ENCODE data around the gene SOX14. TPM values are rescaled to one million over a fixed set of nuclear protein-coding genes. Genes with fewer than 3 reads are reported as not detected.

Gene SOX14
- total RNA-seq, 1 donor from 2014 or later, result not detected

- no peak for DNase-seq
- intact Hi-C loops (cut with micrococcal nuclease), result no loop called here
- Histone ChIP-seq H3K9me3 (replicated peaks) (no peaks in the 10 kb centered on the region), H3K36me3 (no peaks in the 10 kb centered on the region), H3K4me1 (no peaks in the 10 kb centered on the region), H3K4me3 (no peak overlapping the region), H3K27ac (replicated peaks) (no peak overlapping the region), H3K27me3 (ENCODE audit: low read depth) (peaks cover 70% of the 10 kb centered on the region)
- TF ChIP-seq CTCF (IDR thresholded peaks at IDR 0.05; ENCODE audit: borderline replicate concordance), result no peak
Measured at GRCh38 chr3:137746808-137747207, 17.3 kb upstream of the SOX14 start.

- intact Hi-C loops (cut with micrococcal nuclease), result no loop called here
- Histone ChIP-seq H3K4me1 (peaks cover 15% of the 10 kb centered on the region), H3K27ac (replicated peaks) (no peak overlapping the region), H3K36me3 (no peaks in the 10 kb centered on the region), H3K27me3 (ENCODE audit: low read depth) (peaks cover 82% of the 10 kb centered on the region), H3K9me3 (replicated peaks) (peaks cover 8% of the 10 kb centered on the region), H3K4me3 (no peak overlapping the region)
- no peak for DNase-seq
- TF ChIP-seq CTCF (IDR thresholded peaks at IDR 0.05; ENCODE audit: borderline replicate concordance), result no peak
Measured at GRCh38 chr3:137759505-137759904, 4.6 kb upstream of the SOX14 start.

- H3K27ac ChIP-seq (replicated peaks), result no peak overlapping the region
- H3K36me3 ChIP-seq, result no peaks in the 10 kb centered on the region
- intact Hi-C loops (cut with micrococcal nuclease), result no loop called here
- H3K27me3 ChIP-seq (ENCODE audit: low read depth), result peaks cover 87% of the 10 kb centered on the region
- peaks cover 21% of the 10 kb centered on the region for H3K4me1 ChIP-seq
- H3K9me3 ChIP-seq (replicated peaks), result no peaks in the 10 kb centered on the region
- H3K4me3 ChIP-seq, result no peak overlapping the region
- no peak for TF ChIP-seq CTCF (IDR thresholded peaks at IDR 0.05; ENCODE audit: borderline replicate concordance)
- no peak for DNase-seq
Measured at GRCh38 chr3:137760341-137761098, 3.6 kb upstream of the SOX14 start.

GRCh38 chr3:137761099-137761562 lies 3.0 kb upstream of the SOX14 start:
- no peaks in the 10 kb centered on the region for H3K9me3 ChIP-seq (replicated peaks)
- TF ChIP-seq CTCF (IDR thresholded peaks at IDR 0.05; ENCODE audit: borderline replicate concordance), result no peak
- H3K27ac ChIP-seq (replicated peaks), result no peak overlapping the region
- H3K27me3 ChIP-seq (ENCODE audit: low read depth), result peaks cover 92% of the 10 kb centered on the region
- no peak overlapping the region for H3K4me3 ChIP-seq
- peaks cover 21% of the 10 kb centered on the region for H3K4me1 ChIP-seq
- intact Hi-C loops (cut with micrococcal nuclease), result no loop called here
- DNase-seq, result no peak
- no peaks in the 10 kb centered on the region for H3K36me3 ChIP-seq

GRCh38 chr3:137761563-137762503 lies 2.3 kb upstream of the SOX14 start:
- no peak overlapping the region for H3K27ac ChIP-seq (replicated peaks)
- H3K4me1 ChIP-seq, result peaks cover 21% of the 10 kb centered on the region
- no peaks in the 10 kb centered on the region for H3K36me3 ChIP-seq
- H3K4me3 ChIP-seq, result no peak overlapping the region
- peaks cover 95% of the 10 kb centered on the region for H3K27me3 ChIP-seq (ENCODE audit: low read depth)
- no peaks in the 10 kb centered on the region for H3K9me3 ChIP-seq (replicated peaks)
- no peak for DNase-seq
- intact Hi-C loops (cut with micrococcal nuclease), result no loop called here
- no peak for TF ChIP-seq CTCF (IDR thresholded peaks at IDR 0.05; ENCODE audit: borderline replicate concordance)

All from left ventricle myocardium inferior (tissue), 1 donor.